Tibial artery (tissue), 4 donors: ENCODE results near the gene DHRS12.

Experiments used
- DNase-seq, 2 donors: peaks; one replicate each; pipeline ENCODE4 v3.0.0-alpha.2; 2019
- H3K27ac ChIP-seq, 2 donors: fragments of 200-600 bp; sonication (generic) in 1 of 2; 1 replicate in 1 of 2; 2 replicates in 1 of 2; pipeline ENCODE4 v1.5.1; 2018 to 2019; ENCODE audit warnings: mild to moderate bottlenecking in 1 of 2
- H3K27me3 ChIP-seq, 2 donors: fragments of 200-600 bp; sonication (generic) in 1 of 2; one replicate each; pipeline versions ENCODE4 v1.5.1 to v1.6.0; 2016 to 2019
- H3K36me3 ChIP-seq, 3 donors: fragments of 200-600 bp; sonication (generic) in 2 of 3; one replicate each; pipeline ENCODE4 v1.5.1; 2016 to 2019; ENCODE audit warnings: mild to moderate bottlenecking in 2 of 3
- H3K4me1 ChIP-seq, 4 donors: fragments of 200-600 bp; sonication (generic) in 2 of 4; 1 replicate in 3 of 4; 2 replicates in 1 of 4; pipeline ENCODE4 v1.5.1; 2016 to 2019
- H3K4me3 ChIP-seq, 2 donors: fragments of 200-600 bp; sonication (generic) in 1 of 2; 1 replicate in 1 of 2; 2 replicates in 1 of 2; pipeline ENCODE4 v1.5.1; 2018 to 2019; ENCODE audit warnings: mild to moderate bottlenecking in 2 of 2
- H3K9me3 ChIP-seq, 3 donors: fragments of 200-600 bp; sonication (generic) in 1 of 3; one replicate each; pipeline ENCODE4 v1.5.1; 2016 to 2019
- CTCF ChIP-seq, 2 experiments: fragments of 200-600 bp in 1 of 2; fragments of 450-650 bp in 1 of 2; IDR thresholded peaks; one replicate each; pipeline ENCODE4 v1.5.1; 2017 to 2019; ENCODE audit warnings: antibody characterized with exemption in 2 of 2, mild to moderate bottlenecking in 1 of 2, moderate library complexity in 1 of 2
- intact Hi-C: fragments of 100-400 bp; cut with DNase I; formaldehyde crosslinking; loops from one replicate; pipeline ENCODE4 v1.15.0; 2023; ENCODE audit warnings: low total_unique reads

DHRS12 gene

GRCh38 chr13:51768976-51769375 lies 35.0 kb downstream of the DHRS12 start:
- TF ChIP-seq CTCF (IDR thresholded peaks at IDR 0.05): no peak
- Histone ChIP-seq H3K4me3 (no peak overlapping the region), H3K27me3 (no peaks in the 10 kb centered on the region), H3K36me3 (peaks cover 0 to 25% (median 11%) of the 10 kb centered on the region in 3 donors), H3K27ac (peak overlapping the region; percentile 87 to 89), H3K9me3 (no peaks in the 10 kb centered on the region), H3K4me1 (peaks cover 0 to 49% (median 34%) of the 10 kb centered on the region in 4 donors)
- intact Hi-C loops: no loop called here
- DNase-seq: no peak

GRCh38 chr13:51768378-51768921 lies 35.5 kb downstream of the DHRS12 start:
- no peak for DNase-seq
- no peaks in the 10 kb centered on the region for H3K27me3 ChIP-seq
- peaks cover 0 to 54% (median 35%) of the 10 kb centered on the region in 4 donors for H3K4me1 ChIP-seq
- TF ChIP-seq CTCF (IDR thresholded peaks at IDR 0.05): no peak
- no peaks in the 10 kb centered on the region for H3K9me3 ChIP-seq
- intact Hi-C loops: no loop called here
- peak overlapping the region; percentile 87 to 89 for H3K27ac ChIP-seq
- H3K36me3 ChIP-seq: peaks cover 0 to 19% (median 8%) of the 10 kb centered on the region in 3 donors
- no peak overlapping the region for H3K4me3 ChIP-seq

- DNase-seq: no peak
- H3K36me3 ChIP-seq: peaks cover 0 to 23% (median 7%) of the 10 kb centered on the region in 3 donors
- no peak overlapping the region for H3K4me3 ChIP-seq
- intact Hi-C loops: no loop called here
- no peaks in the 10 kb centered on the region for H3K27me3 ChIP-seq
- no peak for TF ChIP-seq CTCF (IDR thresholded peaks at IDR 0.05)
- H3K4me1 ChIP-seq: peaks cover 0 to 56% (median 36%) of the 10 kb centered on the region in 4 donors
- peak overlapping the region in 1 of 2 donors; percentile 32 for H3K27ac ChIP-seq
- no peaks in the 10 kb centered on the region for H3K9me3 ChIP-seq
Measured at GRCh38 chr13:51767100-51767499, 36.9 kb downstream of the DHRS12 start.

- no peak for DNase-seq
- Histone ChIP-seq H3K27ac (peak overlapping the region; percentile 72 to 79), H3K36me3 (peaks cover 0 to 37% (median 14%) of the 10 kb centered on the region in 3 donors), H3K9me3 (no peaks in the 10 kb centered on the region), H3K4me3 (no peak overlapping the region), H3K4me1 (peaks cover 0 to 43% (median 23%) of the 10 kb centered on the region in 4 donors), H3K27me3 (no peaks in the 10 kb centered on the region)
- no peak for TF ChIP-seq CTCF (IDR thresholded peaks at IDR 0.05)
- intact Hi-C loops: no loop called here
Measured at GRCh38 chr13:51765142-51765515, 38.8 kb downstream of the DHRS12 start.

GRCh38 chr13:51764184-51765141 lies 39.5 kb downstream of the DHRS12 start:
- H3K4me1 ChIP-seq: peaks cover 0 to 36% (median 16%) of the 10 kb centered on the region in 4 donors
- DNase-seq: peak; percentile 93 to 95
- intact Hi-C loops: no loop called here
- H3K9me3 ChIP-seq: no peaks in the 10 kb centered on the region
- no peak overlapping the region for H3K4me3 ChIP-seq
- peaks cover 0 to 44% (median 14%) of the 10 kb centered on the region in 3 donors for H3K36me3 ChIP-seq
- H3K27ac ChIP-seq: peak overlapping the region; percentile 72 to 79
- H3K27me3 ChIP-seq: no peaks in the 10 kb centered on the region
- TF ChIP-seq CTCF (IDR thresholded peaks at IDR 0.05): no peak
